ENCODE data around the gene MED16.

DNA sequence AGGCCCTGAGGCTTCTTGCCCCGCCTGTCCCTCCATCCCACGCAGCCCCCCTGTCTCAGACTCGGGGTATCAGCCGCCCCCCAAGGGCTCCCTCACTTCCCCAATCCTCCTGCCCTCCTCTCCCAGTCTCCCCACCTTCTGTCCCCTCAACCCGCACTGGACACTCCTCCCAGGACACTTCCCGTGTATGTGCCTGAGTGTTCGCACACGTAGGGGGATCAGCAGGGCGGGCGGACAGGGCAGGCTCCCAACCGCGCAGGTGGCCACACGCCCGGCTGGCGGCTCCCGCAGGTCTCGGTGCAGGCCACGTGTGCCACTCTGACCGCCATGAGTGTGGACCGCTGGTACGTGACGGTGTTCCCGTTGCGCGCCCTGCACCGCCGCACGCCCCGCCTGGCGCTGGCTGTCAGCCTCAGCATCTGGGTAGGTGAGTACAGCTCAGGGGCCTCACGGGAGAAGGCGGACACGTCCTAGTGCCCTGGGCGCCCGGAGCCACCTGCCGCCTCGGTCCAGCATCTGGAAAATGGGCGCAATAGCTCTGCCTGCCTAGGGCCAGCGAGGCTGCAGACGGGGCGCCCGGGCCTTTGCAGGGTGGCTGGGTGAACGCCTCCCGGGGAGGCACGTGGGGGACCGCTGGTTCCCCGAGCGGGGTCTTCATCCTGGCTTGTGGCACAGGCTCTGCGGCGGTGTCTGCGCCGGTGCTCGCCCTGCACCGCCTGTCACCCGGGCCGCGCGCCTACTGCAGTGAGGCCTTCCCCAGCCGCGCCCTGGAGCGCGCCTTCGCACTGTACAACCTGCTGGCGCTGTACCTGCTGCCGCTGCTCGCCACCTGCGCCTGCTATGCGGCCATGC, 26.4 kb upstream of the MED16 start:
- no peak for TF ChIP-seq POLR2A (IDR thresholded peaks at IDR 0.05; ENCODE audit: low read depth, low read length)
- TF ChIP-seq, protein P1, sequence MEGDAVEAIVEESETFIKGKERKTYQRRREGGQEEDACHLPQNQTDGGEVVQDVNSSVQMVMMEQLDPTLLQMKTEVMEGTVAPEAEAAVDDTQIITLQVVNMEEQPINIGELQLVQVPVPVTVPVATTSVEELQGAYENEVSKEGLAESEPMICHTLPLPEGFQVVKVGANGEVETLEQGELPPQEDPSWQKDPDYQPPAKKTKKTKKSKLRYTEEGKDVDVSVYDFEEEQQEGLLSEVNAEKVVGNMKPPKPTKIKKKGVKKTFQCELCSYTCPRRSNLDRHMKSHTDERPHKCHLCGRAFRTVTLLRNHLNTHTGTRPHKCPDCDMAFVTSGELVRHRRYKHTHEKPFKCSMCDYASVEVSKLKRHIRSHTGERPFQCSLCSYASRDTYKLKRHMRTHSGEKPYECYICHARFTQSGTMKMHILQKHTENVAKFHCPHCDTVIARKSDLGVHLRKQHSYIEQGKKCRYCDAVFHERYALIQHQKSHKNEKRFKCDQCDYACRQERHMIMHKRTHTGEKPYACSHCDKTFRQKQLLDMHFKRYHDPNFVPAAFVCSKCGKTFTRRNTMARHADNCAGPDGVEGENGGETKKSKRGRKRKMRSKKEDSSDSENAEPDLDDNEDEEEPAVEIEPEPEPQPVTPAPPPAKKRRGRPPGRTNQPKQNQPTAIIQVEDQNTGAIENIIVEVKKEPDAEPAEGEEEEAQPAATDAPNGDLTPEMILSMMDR (conservative IDR thresholded peaks at IDR 0.05; ENCODE audit: low read depth, low read length) = no peak
- TF ChIP-seq BHLHE40 (IDR thresholded peaks at IDR 0.05; ENCODE audit: low read depth, low read length) = no peak
- TF ChIP-seq, protein P2, sequence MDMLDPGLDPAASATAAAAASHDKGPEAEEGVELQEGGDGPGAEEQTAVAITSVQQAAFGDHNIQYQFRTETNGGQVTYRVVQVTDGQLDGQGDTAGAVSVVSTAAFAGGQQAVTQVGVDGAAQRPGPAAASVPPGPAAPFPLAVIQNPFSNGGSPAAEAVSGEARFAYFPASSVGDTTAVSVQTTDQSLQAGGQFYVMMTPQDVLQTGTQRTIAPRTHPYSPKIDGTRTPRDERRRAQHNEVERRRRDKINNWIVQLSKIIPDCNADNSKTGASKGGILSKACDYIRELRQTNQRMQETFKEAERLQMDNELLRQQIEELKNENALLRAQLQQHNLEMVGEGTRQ (IDR thresholded peaks at IDR 0.05; ENCODE audit: low read depth, low read length) = no peak
- no peak for TF ChIP-seq MAZ (IDR thresholded peaks at IDR 0.05; ENCODE audit: borderline replicate concordance, low read depth, low read length)
- no peak for TF ChIP-seq SMC3 (IDR thresholded peaks at IDR 0.05; ENCODE audit: low read depth, low read length)
- TF ChIP-seq RAD21 (IDR thresholded peaks at IDR 0.05; ENCODE audit: low read length) = no peak
- no peak for TF ChIP-seq CHD1 (IDR thresholded peaks at IDR 0.05; ENCODE audit: low read depth, low read length)

Data from IMR-90 (cell line).